Endothelial cell (in vitro differentiated cells): ENCODE measurements around the gene FMR1. TPM values are rescaled to one million over a fixed set of nuclear protein-coding genes. Genes with fewer than 3 reads are reported as not detected.
A peak's percentile ranks its signal among the peaks of the same experiment; 100 is the strongest.

Experiments
- DNase-seq: peaks from one replicate; pipeline ENCODE4 v3.0.0; 2021; ENCODE audit warnings: low spot score
- H3K27ac Mint-ChIP-seq: one replicate; pipeline ENCODE4 v1.8.0; 2021; ENCODE audit warnings: mixed read lengths, inconsistent platforms; ENCODE audit not compliant: unreplicated experiment
- H3K27me3 Mint-ChIP-seq: one replicate; pipeline ENCODE4 v1.8.0; 2021; ENCODE audit warnings: mild to moderate bottlenecking, moderate library complexity, mixed read lengths, inconsistent platforms; ENCODE audit not compliant: unreplicated experiment
- H3K36me3 Mint-ChIP-seq: one replicate; pipeline ENCODE4 v1.8.0; 2021; ENCODE audit warnings: mild to moderate bottlenecking, low read depth, mixed read lengths, inconsistent platforms; ENCODE audit not compliant: unreplicated experiment
- H3K4me1 Mint-ChIP-seq: one replicate; pipeline ENCODE4 v1.8.0; 2021; ENCODE audit warnings: mild to moderate bottlenecking, mixed read lengths, inconsistent platforms; ENCODE audit not compliant: unreplicated experiment
- H3K4me3 Mint-ChIP-seq: one replicate; pipeline ENCODE4 v1.8.0; 2021; ENCODE audit warnings: mild to moderate bottlenecking, mixed read lengths, inconsistent platforms; ENCODE audit not compliant: unreplicated experiment
- H3K9me3 Mint-ChIP-seq: one replicate; pipeline ENCODE4 v1.8.0; 2021; ENCODE audit warnings: mixed read lengths, inconsistent platforms; ENCODE audit not compliant: unreplicated experiment
- total RNA-seq: library from RNA; stranded (reverse); fragmentation: NEBNext Ultra II Directional; extraction: Animal tissue kit (Norgen Biotek cat#: 25700); gene quantifications from one replicate; pipeline ENCODE4 v1.2.1, GENCODE V29; 2021; ENCODE audit not compliant: unreplicated experiment
- TF ChIP-seq, protein P1 (sequence below): fragments of 200-600 bp; sonication (generic); IDR thresholded peaks from one replicate; pipeline ENCODE4 v1.5.0; 2021; ENCODE audit warnings: antibody characterized with exemption; ENCODE audit not compliant: unreplicated experiment

FMR1 gene
- total RNA-seq, 1 donor from 2014 or later: 67.2 TPM

DNA sequence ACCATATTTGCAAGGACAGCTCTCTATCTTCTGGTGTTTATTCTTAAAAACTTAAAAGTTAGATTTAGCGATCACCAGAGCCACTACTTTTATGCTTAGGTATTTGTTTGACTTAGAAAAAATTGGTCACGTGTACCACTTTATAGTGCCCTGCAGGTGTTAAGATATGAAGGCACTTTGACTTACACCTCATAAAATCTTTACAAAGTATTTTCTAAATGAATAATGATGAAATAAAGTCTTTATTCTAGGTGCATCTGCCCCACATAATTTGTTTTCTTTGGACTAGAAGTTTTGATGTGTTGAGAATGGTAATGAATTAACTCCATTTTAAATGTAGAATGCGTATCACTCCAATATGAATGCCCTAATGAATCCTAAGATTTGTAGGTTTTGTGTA, 2.9 kb downstream of the FMR1 start:
- DNase-seq: no peak
- Mint-ChIP-seq H3K9me3 (no peaks in the 10 kb centered on the region), H3K4me3 (peak overlapping the region; percentile 96), H3K36me3 (no peaks in the 10 kb centered on the region), H3K27ac (peak overlapping the region; percentile 37), H3K4me1 (peaks cover 25% of the 10 kb centered on the region), H3K27me3 (no peaks in the 10 kb centered on the region)
- TF ChIP-seq, protein P1, sequence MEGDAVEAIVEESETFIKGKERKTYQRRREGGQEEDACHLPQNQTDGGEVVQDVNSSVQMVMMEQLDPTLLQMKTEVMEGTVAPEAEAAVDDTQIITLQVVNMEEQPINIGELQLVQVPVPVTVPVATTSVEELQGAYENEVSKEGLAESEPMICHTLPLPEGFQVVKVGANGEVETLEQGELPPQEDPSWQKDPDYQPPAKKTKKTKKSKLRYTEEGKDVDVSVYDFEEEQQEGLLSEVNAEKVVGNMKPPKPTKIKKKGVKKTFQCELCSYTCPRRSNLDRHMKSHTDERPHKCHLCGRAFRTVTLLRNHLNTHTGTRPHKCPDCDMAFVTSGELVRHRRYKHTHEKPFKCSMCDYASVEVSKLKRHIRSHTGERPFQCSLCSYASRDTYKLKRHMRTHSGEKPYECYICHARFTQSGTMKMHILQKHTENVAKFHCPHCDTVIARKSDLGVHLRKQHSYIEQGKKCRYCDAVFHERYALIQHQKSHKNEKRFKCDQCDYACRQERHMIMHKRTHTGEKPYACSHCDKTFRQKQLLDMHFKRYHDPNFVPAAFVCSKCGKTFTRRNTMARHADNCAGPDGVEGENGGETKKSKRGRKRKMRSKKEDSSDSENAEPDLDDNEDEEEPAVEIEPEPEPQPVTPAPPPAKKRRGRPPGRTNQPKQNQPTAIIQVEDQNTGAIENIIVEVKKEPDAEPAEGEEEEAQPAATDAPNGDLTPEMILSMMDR: no peak

DNA sequence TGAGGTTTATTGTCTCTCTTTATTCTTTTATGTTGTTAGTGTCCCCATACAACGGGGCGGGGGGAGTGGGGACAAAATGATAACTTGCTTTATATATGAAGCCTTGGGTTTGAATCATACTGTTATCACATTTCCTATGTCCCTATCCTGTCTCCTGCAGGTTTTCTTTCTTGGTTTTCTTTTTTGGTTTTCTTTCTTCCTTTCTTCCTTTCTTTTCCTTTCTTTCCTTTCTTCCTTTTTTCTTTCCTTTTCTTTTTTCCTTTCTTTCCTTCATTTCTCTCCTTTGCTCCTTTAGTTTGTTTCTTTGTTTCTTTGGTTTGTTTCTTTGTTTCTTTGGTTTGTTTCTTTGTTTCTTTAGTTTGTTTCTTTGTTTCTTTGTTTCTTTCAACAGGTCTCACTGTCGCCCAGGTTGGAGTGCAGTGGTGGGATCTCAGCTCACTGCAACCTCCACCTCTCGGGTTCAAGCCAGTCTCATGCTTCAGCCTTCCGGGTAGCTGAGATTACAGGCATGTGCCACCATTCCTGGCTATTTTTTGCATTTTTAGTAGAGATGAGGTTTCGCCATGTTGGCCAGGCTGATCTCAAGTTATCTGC, 4.8 kb downstream of the FMR1 start:
- Mint-ChIP-seq H3K36me3 (no peaks in the 10 kb centered on the region), H3K4me1 (peaks cover 34% of the 10 kb centered on the region), H3K27me3 (no peaks in the 10 kb centered on the region), H3K4me3 (peak overlapping the region; percentile 42), H3K9me3 (no peaks in the 10 kb centered on the region), H3K27ac (peak overlapping the region; percentile 57)
- no peak for DNase-seq
- TF ChIP-seq, protein P1: no peak

DNA sequence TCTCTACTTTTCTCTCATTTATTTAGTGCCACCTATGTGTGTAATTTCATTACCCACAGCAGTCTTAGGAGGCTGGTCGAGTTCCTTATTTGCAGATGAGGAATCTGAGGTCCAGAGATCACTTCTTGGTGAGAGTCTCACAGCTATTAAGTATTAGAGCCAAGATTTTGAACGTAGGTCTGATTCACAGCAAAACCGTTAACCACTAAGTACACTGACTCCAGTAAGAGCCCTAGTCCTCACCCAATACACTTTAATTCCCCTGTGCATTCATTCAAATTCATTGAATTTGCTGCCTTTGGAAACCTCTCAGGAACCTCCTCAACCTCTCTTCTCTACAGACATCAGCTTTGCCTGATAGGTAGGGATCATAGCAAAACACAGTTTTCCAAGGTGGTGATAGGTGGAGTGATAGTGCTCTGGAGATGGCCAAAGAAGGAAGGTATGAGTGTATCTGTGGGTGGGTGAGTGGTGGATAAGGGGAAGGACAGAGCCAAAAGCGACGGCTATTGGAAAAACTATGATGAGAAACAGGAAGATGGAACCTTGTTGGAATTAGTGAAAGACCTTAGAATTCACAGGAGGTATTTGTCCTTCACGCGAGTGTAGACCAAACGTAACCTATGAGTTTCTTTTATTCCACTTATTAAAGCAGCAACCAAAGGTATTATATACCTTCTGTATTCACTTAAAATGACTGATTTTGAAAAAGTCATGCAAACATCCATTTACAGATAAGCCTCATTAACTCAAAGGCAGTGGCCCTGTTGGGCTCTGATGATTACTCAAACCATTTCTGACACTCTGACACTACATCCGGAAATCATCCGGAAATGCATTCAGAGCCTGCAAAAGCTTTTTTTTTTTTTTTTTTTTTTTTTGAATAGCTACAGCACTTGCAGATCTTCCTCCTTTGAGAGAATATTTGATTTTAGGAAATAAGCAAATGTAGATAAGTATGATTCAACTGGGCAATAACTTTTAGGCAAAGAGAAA, 6.3 kb downstream of the FMR1 start:
- H3K27me3 Mint-ChIP-seq: no peaks in the 10 kb centered on the region
- H3K4me1 Mint-ChIP-seq: peaks cover 46% of the 10 kb centered on the region
- H3K9me3 Mint-ChIP-seq: no peaks in the 10 kb centered on the region
- DNase-seq: no peak
- H3K27ac Mint-ChIP-seq: peak overlapping the region; percentile 15
- H3K4me3 Mint-ChIP-seq: no peak overlapping the region
- H3K36me3 Mint-ChIP-seq: no peaks in the 10 kb centered on the region
- TF ChIP-seq, protein P1: no peak

DNA sequence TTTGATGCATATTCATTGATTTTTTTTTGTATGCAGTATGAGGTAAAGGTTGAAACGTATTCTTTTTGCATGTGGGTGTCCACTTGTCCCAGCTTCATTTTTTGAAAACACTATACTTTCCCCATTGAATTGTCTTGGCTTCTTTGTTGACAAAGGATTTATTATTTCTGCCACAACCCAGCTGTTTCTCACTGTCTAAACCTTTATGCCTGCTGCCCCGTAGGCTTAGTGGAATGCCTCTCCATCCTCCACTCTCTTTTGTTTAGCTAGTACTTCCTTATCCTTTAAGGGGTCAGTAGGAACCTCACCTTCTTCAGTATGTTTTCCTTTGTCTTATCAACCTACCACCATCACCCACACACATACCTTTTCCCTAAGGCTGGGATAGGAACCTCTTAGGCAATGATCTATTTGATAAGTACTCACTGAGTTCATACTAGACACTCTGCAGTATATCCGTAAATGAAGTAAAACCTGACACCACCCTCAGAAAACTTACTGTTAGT, 8.5 kb downstream of the FMR1 start:
- H3K4me3 Mint-ChIP-seq: peak overlapping the region; percentile 69
- H3K27me3 Mint-ChIP-seq: no peaks in the 10 kb centered on the region
- H3K36me3 Mint-ChIP-seq: no peaks in the 10 kb centered on the region
- H3K4me1 Mint-ChIP-seq: peaks cover 53% of the 10 kb centered on the region
- TF ChIP-seq, protein P1: no peak
- DNase-seq: no peak
- no peaks in the 10 kb centered on the region for H3K9me3 Mint-ChIP-seq
- peak overlapping the region; percentile 89 for H3K27ac Mint-ChIP-seq
